DND-41 (cell line): ENCODE results near the gene PRKCZ.

Experiments
- ATAC-seq: fragments of 200-7000 bp; cut with Tn5 transposase; 3 replicates; pipeline ENCODE4 v1.9.1; 2021; ENCODE audit warnings: low read depth; ENCODE audit not compliant: insufficient read depth
- DNase-seq: peaks from one replicate; pipeline ENCODE4 v3.0.0-alpha.2; 2020
- H2AFZ ChIP-seq: 2 replicates; pipeline ENCODE4 v1.6.0; 2012; ENCODE audit warnings: low read depth, low read length
- H3K27ac ChIP-seq: 2 replicates; pipeline ENCODE4 v1.5.1; 2012; ENCODE audit warnings: low read length, inconsistent platforms
- H3K27me3 ChIP-seq: fragments of 200-600 bp; sonication (generic); 2 replicates; pipeline ENCODE4 v1.6.0; 2012; ENCODE audit warnings: low read length, mild to moderate bottlenecking, inconsistent platforms; ENCODE audit not compliant: insufficient read depth, poor library complexity
- H3K36me3 ChIP-seq: 2 replicates; pipeline ENCODE4 v1.5.1; 2012; ENCODE audit warnings: low read length, inconsistent platforms; ENCODE audit not compliant: insufficient read depth
- H3K4me1 ChIP-seq: 2 replicates; pipeline ENCODE4 v1.5.1; 2012; ENCODE audit warnings: mild to moderate bottlenecking, low read length; ENCODE audit not compliant: insufficient read depth
- H3K4me2 ChIP-seq: 2 replicates; pipeline ENCODE4 v1.6.0; 2012; ENCODE audit warnings: mild to moderate bottlenecking, moderate library complexity, low read length, inconsistent platforms; ENCODE audit not compliant: insufficient read depth
- H3K4me3 ChIP-seq, 2 experiments: fragments of 200-600 bp in 1 of 2; shearing (Covaris generic) in 1 of 2; 2 replicates each; pipeline ENCODE4 v1.5.1; 2012 to 2016; ENCODE audit warnings: inconsistent platforms in 2 of 2, low read length in 2 of 2, mild to moderate bottlenecking in 2 of 2, low read depth in 1 of 2, moderate library complexity in 1 of 2
- H3K79me2 ChIP-seq: 2 replicates; pipeline ENCODE4 v1.6.0; 2012; ENCODE audit warnings: low read length, inconsistent platforms; ENCODE audit not compliant: insufficient read depth
- H3K9ac ChIP-seq: 2 replicates; pipeline ENCODE4 v1.6.0; 2012; ENCODE audit warnings: low read depth, mild to moderate bottlenecking, inconsistent platforms, low read length, moderate library complexity
- H3K9me3 ChIP-seq: 2 replicates; pipeline ENCODE4 v1.5.1; 2012; ENCODE audit warnings: low read length, moderate library complexity, mild to moderate bottlenecking, inconsistent platforms; ENCODE audit not compliant: insufficient read depth, severe bottlenecking
- H4K20me1 ChIP-seq: 2 replicates; pipeline ENCODE4 v1.6.0; 2012; ENCODE audit warnings: low read length; ENCODE audit not compliant: insufficient read depth
- CTCF ChIP-seq: IDR thresholded peaks from 2 replicates; pipeline ENCODE4 v1.5.1; 2012; ENCODE audit warnings: borderline replicate concordance, low read length, moderate library complexity, mild to moderate bottlenecking; ENCODE audit not compliant: poor library complexity, severe bottlenecking; ENCODE audit errors: extremely low read depth
- EZH2 ChIP-seq: IDR thresholded peaks from 3 replicates; pipeline ENCODE4 v1.6.1; 2012; ENCODE audit warnings: borderline replicate concordance, low read depth, mild to moderate bottlenecking, moderate library complexity, low read length, inconsistent platforms; ENCODE audit not compliant: severe bottlenecking

The PRKCZ gene

GRCh38 chr1:2215329-2215728, 165.1 kb downstream of the PRKCZ start:
- ATAC-seq: no peak
- peaks cover 3% of the 10 kb centered on the region for H3K27me3 ChIP-seq

GRCh38 chr1:2215909-2216766, 165.9 kb downstream of the PRKCZ start:
- H3K4me2 ChIP-seq: no peak overlapping the region
- no peaks in the 10 kb centered on the region for H3K36me3 ChIP-seq
- ATAC-seq: no peak
- peaks cover 3% of the 10 kb centered on the region for H3K27me3 ChIP-seq
- H3K9ac ChIP-seq: no peak overlapping the region
- no peaks in the 10 kb centered on the region for H3K4me1 ChIP-seq
- TF ChIP-seq CTCF (no peak), EZH2 (no peak)
- 0 out of 2 replicates have a peak, but pooled peaks cover 13% of the 10 kb centered on the region for H4K20me1 ChIP-seq
- H3K9me3 ChIP-seq: no peaks in the 10 kb centered on the region
- no peak overlapping the region for H2AFZ ChIP-seq
- H3K4me3 ChIP-seq: no peak overlapping the region
- no peak for DNase-seq
- H3K79me2 ChIP-seq: no peaks in the 10 kb centered on the region
- H3K27ac ChIP-seq: no peak overlapping the region

More at GRCh38 chr1:2215329-2215728, 165.1 kb downstream of the PRKCZ start:
- H3K27ac ChIP-seq: no peak overlapping the region
- no peak overlapping the region for H2AFZ ChIP-seq
- no peaks in the 10 kb centered on the region for H3K79me2 ChIP-seq
- H3K4me3 ChIP-seq: no peak overlapping the region
- DNase-seq: no peak
- no peaks in the 10 kb centered on the region for H3K9me3 ChIP-seq
- no peaks in the 10 kb centered on the region for H3K4me1 ChIP-seq
- no peak overlapping the region for H3K4me2 ChIP-seq
- peaks cover 13% of the 10 kb centered on the region; the same call in 1 of the 2 replicates for H4K20me1 ChIP-seq
- H3K9ac ChIP-seq: no peak overlapping the region
- no peaks in the 10 kb centered on the region for H3K36me3 ChIP-seq
- TF ChIP-seq CTCF (no peak), EZH2 (no peak)

GRCh38 chr1:2216767-2217058, 166.5 kb downstream of the PRKCZ start:
- no peaks in the 10 kb centered on the region for H3K4me1 ChIP-seq
- no peak overlapping the region for H2AFZ ChIP-seq
- no peaks in the 10 kb centered on the region for H3K9me3 ChIP-seq
- TF ChIP-seq EZH2: no peak
- no peak for TF ChIP-seq CTCF
- no peak overlapping the region for H3K9ac ChIP-seq
- no peak overlapping the region for H3K4me3 ChIP-seq
- no peaks in the 10 kb centered on the region for H3K79me2 ChIP-seq
- 0 out of 2 replicates have a peak, but pooled peaks cover 13% of the 10 kb centered on the region for H4K20me1 ChIP-seq
- no peak overlapping the region for H3K27ac ChIP-seq
- H3K4me2 ChIP-seq: no peak overlapping the region
- DNase-seq (no peak), ATAC-seq (no peak)
- peaks cover 3% of the 10 kb centered on the region for H3K27me3 ChIP-seq
- H3K36me3 ChIP-seq: no peaks in the 10 kb centered on the region
